ENCODE results near the gene TMEM121B.

The TMEM121B gene

DNA sequence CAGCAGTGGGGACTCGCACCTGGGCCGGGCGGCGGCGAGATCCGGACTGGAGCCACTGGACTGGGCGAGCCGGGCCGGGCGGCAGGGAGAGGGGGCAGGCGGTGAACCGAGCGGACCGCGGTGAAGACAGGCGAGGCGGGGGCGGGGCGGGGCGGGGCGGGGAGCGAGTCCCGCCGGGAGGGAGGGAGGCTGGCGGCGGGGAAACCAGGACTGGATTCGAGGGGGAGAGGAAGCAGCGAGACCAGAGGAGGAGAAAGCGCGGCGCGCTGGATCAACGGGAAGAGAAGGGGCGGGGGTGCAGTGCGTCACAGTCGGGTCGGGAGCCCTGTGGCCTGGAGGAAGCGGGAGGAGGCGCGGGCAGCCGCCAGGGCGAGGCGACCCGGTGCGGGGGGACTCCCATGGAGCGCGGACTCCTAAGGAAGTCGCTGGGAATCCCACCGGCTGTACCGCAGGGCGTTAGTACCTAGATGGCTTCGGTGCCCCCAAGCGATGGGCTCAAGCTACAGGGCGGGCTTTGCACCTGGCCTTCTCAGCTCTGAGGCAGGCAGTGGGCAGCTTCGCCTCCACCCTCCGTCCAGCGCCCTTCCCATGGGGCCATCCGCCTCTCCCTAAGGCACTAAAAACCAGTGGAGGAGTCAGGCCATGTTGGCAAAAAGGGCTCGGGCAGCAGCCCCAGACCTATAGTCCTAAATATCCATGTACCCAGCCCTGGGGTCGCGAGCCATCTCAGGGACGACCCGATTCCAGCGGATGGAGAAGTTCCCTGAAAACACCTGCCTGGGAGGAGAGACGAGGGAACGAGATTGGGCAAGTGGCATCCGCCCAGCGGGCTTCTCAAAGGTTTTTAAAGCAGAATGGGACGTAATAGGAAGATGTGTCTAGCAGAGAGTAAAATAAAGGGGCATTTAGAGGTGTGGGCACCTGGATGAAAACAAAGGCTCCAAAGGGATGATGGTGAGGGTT, at the start of gene TMEM121B:
Gene TMEM121B, minus strand, starts transcription at position 128 of the 963 bp plus-strand sequence. CDS start 233 bp downstream, outside the sequence.
- TF ChIP-seq, protein P1, sequence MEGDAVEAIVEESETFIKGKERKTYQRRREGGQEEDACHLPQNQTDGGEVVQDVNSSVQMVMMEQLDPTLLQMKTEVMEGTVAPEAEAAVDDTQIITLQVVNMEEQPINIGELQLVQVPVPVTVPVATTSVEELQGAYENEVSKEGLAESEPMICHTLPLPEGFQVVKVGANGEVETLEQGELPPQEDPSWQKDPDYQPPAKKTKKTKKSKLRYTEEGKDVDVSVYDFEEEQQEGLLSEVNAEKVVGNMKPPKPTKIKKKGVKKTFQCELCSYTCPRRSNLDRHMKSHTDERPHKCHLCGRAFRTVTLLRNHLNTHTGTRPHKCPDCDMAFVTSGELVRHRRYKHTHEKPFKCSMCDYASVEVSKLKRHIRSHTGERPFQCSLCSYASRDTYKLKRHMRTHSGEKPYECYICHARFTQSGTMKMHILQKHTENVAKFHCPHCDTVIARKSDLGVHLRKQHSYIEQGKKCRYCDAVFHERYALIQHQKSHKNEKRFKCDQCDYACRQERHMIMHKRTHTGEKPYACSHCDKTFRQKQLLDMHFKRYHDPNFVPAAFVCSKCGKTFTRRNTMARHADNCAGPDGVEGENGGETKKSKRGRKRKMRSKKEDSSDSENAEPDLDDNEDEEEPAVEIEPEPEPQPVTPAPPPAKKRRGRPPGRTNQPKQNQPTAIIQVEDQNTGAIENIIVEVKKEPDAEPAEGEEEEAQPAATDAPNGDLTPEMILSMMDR (IDR thresholded peaks at IDR 0.05; ENCODE audit: borderline replicate concordance, control extremely low read depth, extremely low read depth, insufficient read depth, missing control alignments), result no peak
- DNase-seq (ENCODE audit: low spot score), result no peak
- in situ Hi-C loops (cut with MboI; ENCODE audit: low sequenced_read_pairs, unreplicated experiment), result no loop called here

DNA sequence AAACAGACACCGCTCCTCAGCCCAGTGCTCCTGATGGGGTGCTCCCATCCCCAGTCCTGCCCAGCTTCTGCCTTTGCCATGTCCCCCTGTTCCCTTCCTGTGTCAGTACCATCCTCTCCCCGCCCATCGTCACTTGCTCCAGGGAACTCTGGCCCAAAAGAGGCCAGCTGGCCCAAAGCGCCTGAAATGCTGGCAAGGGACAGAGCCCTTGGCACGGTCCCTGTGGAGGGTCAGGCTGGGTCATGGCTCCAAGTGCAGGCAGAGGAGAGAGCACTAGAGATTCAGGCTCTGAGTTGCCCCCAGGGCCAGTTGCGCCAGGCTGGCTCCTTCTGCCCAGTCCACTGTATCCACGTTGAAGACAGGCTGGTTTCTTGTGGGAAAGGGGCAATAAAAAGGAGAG, 46.3 kb upstream of the TMEM121B start:
- DNase-seq (ENCODE audit: low spot score), result no peak
- TF ChIP-seq, protein P1 (IDR thresholded peaks at IDR 0.05; ENCODE audit: borderline replicate concordance, control extremely low read depth, extremely low read depth, insufficient read depth, missing control alignments), result no peak
- in situ Hi-C loops (cut with MboI; ENCODE audit: low sequenced_read_pairs, unreplicated experiment), result no loop called here

DNA sequence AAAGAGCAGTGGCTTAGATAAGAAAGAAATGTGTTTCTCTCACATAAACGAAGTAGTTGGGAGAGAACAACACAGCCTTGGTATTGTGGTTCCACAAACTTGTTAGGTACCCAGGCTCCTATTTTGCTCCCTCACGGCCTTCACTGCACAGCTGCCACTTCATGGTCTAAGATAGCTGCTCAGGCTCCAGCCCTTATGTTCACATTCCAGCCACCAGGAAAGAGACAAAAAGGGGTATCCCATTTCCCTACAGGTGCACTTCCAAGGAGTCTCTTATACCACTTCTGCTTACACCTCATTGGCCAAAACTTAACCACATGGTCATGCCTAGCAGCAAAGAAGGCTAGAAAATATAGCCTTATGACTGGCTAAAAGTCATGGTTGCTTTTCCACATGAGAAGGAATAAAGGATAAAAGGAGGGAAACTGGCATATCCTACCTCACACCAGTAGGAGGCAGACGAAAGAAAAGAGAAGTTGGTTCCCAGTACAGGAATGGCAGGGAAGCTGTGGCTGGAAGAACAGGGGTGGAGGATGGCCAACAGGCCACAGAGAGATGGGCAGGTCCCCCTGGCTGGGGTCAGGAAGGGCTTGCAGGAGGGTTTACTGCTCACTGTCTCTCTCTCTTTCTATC, 43.3 kb upstream of the TMEM121B start:
- TF ChIP-seq, protein P1 (IDR thresholded peaks at IDR 0.05; ENCODE audit: borderline replicate concordance, control extremely low read depth, extremely low read depth, insufficient read depth, missing control alignments), result no peak
- no peak for DNase-seq (ENCODE audit: low spot score)

DNA sequence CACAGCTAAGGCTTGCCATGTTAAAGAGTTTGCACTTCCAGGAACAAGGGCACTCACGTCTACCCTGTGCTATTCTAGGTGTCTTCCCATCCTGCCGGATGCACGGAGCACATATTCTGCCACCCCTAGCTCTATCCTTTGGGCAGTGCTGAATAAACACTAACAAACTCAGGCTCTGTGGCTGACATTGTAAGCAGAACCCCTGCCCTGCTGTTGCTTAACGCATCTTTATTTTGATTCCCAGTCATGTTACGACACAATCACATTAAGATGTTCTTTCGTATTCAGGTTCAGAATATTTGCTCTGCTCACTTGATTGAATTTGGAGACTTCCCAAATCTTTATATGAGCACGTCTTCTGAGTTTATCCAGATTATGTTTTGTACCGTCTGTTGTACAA, 41.6 kb upstream of the TMEM121B start:
- DNase-seq (ENCODE audit: low spot score), result no peak
- TF ChIP-seq, protein P1 (IDR thresholded peaks at IDR 0.05; ENCODE audit: borderline replicate concordance, control extremely low read depth, extremely low read depth, insufficient read depth, missing control alignments), result no peak
- in situ Hi-C loops (cut with MboI; ENCODE audit: low sequenced_read_pairs, unreplicated experiment), result no loop called here

More for the DNA sequence above, 43.3 kb upstream of the TMEM121B start:
- in situ Hi-C loops (cut with MboI; ENCODE audit: low sequenced_read_pairs, unreplicated experiment), result no loop called here

DNA sequence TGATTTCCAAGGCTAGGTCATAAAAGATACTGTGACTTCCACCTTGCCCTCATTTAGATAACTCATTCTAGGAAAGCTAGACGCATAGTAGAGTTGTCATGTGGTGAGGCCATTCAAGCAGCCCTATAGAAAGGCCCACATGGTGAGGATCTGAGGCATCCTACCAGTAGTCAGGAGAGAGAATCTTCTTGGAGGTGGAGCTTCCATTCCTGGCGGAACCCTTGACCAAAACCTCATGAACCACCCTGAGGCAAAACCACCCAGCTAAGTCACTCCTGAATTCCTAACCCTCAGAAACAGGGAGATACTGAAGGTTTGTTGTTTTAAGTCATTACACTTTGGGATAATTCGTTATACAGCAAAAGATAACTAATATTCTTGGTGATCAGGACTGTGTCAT, 40.8 kb upstream of the TMEM121B start:
- no peak for DNase-seq (ENCODE audit: low spot score)
- in situ Hi-C loops (cut with MboI; ENCODE audit: low sequenced_read_pairs, unreplicated experiment), result no loop called here
- TF ChIP-seq, protein P1 (IDR thresholded peaks at IDR 0.05; ENCODE audit: borderline replicate concordance, control extremely low read depth, extremely low read depth, insufficient read depth, missing control alignments), result no peak

DNA sequence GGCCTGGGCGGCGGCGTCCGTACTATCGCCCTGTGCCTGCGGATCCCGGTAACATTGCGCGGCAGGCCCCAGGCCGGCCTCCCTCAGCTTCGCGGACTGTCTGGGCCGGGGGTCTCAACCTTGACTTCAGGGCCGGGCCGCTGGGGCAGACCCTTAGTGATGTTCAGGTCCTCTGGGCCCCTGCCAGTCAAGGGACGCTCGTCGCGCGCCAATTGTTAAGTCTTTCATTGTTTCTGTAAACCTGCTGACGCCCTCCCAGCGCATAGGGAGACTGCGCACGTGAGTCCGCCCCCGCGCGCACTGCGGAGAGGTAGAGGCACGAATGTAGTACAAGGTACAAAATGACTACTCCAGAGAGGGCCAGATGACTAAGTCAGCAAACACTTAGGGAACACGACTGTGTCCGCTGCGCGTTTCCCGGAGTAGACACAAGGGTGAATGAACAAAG, 38.4 kb upstream of the TMEM121B start:
- in situ Hi-C loops (cut with MboI; ENCODE audit: low sequenced_read_pairs, unreplicated experiment), result no loop called here
- peak; percentile 57 for DNase-seq (ENCODE audit: low spot score)
- TF ChIP-seq, protein P1 (IDR thresholded peaks at IDR 0.05; ENCODE audit: borderline replicate concordance, control extremely low read depth, extremely low read depth, insufficient read depth, missing control alignments), result no peak

Measured in GM13976 (cell line).